ENCODE data around the gene DSC3. TPM values are rescaled to one million over a fixed set of nuclear protein-coding genes. Genes with fewer than 3 reads are reported as not detected.
"Not testable (repeated sequence)": the region's sequence is repeated elsewhere in the genome, so short reads cannot be mapped to it uniquely, and the experiment has no call there.

Gene DSC3
- total RNA-seq, 1 donor from 2014 or later, result 0.08 TPM

GRCh38 chr18:31044926-31045325 is 2.4 kb upstream of the DSC3 start:
- intact Hi-C loops (cut with DNase I), result no loop called here
- no peak for ATAC-seq
- no peak for DNase-seq (ENCODE audit: missing footprints)

- ATAC-seq (no peak), DNase-seq (ENCODE audit: missing footprints) (no peak)
- intact Hi-C loops (cut with DNase I), result no loop called here
Measured at GRCh38 chr18:31043709-31044108, 1.2 kb upstream of the DSC3 start.

DNA sequence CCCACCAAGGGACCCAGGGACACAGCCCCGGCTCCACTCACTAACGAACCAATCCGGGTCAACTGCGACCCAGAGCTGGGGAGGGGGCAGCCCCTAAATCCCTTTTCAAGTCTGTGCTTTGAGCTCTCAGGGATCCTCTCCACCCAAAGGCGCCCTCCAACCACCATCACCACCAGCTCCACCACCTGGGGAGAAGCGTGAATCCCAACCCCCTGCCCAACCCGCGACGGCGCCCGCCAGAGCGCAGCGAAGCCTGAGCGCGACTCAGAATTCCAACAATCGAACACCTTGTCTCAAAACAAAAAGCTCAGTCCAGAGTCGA is 497 bp downstream of the DSC3 start:
- DNase-seq (ENCODE audit: missing footprints), result peak; percentile 46
- intact Hi-C loops (cut with DNase I), result no loop called here
- ATAC-seq, result no peak

- DNase-seq (ENCODE audit: missing footprints), result peak; percentile 44
- ATAC-seq, result peak; percentile 10
- intact Hi-C loops (cut with DNase I), result no loop called here
Measured at GRCh38 chr18:31041271-31042083, 1.1 kb downstream of the DSC3 start.

GRCh38 chr18:31040686-31041270 is 1.8 kb downstream of the DSC3 start:
- DNase-seq (ENCODE audit: missing footprints) (no peak), ATAC-seq (no peak)
- intact Hi-C loops (cut with DNase I), result no loop called here

DNA sequence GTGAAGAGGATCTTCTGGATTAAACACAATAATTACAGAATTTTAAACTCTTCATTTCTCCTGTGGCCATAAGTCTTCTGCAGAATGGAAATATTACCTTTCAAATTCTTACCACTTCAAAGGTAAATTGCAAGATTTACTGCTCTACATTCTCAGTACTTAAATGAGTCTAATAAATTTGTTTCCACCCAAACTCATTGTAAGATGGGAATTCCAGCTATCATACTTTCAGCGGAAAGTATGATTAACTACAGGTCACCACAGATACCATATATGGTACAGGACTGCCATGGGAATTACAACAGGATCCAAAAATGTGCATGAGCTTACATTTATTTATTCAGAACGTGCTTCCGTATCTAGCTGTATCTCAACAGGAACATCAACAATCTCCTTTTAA is 3.1 kb downstream of the DSC3 start:
- intact Hi-C loops (cut with DNase I), result no loop called here
- no peak for ATAC-seq
- no peak for DNase-seq (ENCODE audit: missing footprints)

DNA sequence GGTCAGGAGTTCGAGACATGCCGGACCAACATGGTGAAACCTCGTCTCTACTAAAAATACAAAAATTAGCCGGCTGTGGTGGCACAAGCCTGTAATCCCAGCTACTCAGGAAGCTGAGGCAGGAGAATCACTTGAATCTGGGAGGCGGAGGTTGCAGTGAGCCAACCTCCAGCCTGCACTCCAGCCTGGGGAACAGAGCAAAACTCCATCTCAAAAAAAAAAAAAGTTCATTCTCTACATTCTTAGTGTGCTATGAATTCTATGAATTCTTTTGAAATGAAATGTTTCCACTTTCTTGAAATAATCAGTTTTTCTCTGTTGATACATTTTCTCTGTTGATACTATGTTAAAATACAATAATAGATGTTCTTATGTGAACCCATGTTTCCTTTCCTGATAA is 4.9 kb downstream of the DSC3 start:
- ATAC-seq; DNase-seq (ENCODE audit: missing footprints); intact Hi-C loops (cut with DNase I): not testable (repeated sequence)

GRCh38 chr18:31034541-31034940 is 8.0 kb downstream of the DSC3 start:
- no peak for ATAC-seq
- intact Hi-C loops (cut with DNase I), result no loop called here

GRCh38 chr18:31030574-31031278 is 11.8 kb downstream of the DSC3 start:
- ATAC-seq, result no peak
- intact Hi-C loops (cut with DNase I), result no loop called here
- DNase-seq (ENCODE audit: missing footprints), result no peak

More at GRCh38 chr18:31034541-31034940, 8.0 kb downstream of the DSC3 start:
- no peak for DNase-seq (ENCODE audit: missing footprints)

DNA sequence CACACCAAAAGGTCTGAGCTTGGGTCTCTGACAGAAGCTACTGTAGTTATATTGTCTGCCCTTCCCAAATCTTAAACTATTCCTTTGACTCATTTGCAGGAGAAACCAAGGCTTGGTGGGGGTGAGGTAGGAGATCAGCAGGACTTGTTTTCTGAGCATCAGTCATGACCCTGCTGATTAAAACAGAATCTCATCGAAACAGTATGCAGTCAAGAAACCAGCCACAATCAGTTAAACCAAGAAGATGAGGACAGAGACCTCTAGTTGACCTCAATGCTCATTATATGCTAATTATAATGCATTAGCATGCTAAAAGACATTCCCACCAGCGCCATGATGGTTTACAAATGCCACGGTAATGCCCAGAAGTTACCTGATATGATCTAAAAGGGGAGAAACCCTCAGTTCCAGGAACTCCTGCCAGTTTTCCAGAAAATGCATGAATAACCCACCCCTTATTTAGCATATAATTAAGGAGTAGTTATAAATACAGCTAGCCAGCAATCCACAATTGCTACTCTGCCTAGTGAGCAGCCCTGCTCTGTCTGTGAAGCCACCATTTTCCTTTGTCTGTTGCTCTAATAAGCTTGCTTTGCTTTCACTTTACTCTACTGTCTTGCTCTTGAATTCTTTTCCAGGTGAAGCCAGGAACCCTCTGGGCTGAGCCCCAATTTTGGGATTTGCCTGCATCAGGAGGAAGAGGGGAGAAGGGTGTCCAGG is 26.7 kb downstream of the DSC3 start:
- intact Hi-C loops (cut with DNase I), result no loop called here
- no peak for DNase-seq (ENCODE audit: missing footprints)
- no peak for ATAC-seq

DNA sequence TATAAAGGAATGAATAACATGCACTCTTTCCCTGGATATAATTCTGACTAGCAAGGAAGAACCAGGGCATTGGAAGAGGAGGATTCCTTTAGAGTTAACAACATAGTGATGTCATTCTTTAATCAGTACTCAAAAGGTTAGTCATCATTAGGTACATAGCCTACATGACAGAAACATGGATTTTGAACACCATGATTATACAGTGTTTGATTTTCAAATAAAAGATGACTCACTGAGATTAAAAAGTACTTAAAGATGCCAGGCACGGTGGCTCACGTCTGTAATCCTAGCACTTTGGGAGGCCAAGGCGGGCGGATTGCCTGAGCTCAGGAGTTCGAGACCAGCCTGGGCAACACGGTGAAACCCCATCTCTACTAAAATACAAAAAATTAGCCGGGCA is 31.1 kb downstream of the DSC3 start:
- ATAC-seq; DNase-seq (ENCODE audit: missing footprints); intact Hi-C loops (cut with DNase I): not testable (repeated sequence)

DNA sequence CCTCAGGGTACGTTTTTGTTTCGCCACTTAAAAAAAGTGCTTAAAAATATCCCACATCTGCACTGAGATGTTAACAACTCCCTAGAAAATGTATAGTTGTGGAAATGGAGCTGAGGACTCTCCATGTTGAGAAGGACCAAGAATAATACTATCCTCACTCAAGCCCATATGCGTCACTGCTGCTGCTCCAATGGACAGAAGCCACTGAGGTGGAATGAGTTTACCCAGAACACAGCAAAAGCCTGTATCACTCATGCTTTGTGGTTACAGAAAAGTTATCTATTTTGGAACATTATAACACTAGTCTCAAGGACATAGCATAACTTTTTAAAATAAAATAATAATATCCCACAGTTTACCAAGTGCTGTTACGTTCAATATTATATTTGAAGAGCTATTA is 31.9 kb downstream of the DSC3 start:
- DNase-seq (ENCODE audit: missing footprints) (no peak), ATAC-seq (no peak)
- intact Hi-C loops (cut with DNase I), result no loop called here

DNA sequence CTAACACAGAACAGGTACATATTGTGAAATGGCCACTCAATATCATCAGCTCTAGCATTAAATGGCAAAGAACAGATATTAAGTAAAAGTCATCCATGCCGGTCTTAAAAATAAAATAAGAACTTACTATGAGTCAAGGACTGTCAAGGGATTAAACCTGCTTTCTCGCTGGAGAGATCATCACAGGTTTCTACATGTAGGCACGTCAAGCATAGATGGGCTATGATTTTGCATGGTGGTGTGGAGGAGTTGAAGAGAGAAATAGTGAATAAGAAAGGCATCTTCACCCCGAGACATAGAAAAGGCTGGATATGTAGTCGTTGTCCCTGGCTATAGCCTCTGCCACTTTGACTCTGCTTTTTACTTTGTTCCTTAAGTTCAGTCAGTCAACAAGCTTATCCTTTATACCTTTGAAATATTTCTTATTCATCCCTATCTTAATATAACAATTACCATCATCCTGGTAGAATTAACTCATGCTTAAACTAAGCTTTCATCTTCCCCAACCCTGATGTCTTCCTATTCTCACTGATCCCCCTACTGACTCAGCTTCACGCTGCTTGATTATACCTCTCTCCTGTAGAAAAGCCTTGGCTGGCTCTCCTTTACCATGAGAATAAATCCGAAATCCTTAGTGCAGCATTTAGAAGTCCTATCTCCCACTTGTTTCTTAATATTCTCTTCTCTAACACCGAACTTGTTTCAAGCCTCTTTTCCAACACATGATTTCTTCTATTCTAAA is 42.5 kb downstream of the DSC3 start:
- DNase-seq (ENCODE audit: missing footprints) (no peak), ATAC-seq (no peak)
- intact Hi-C loops (cut with DNase I), result loop anchor here (10.0 kb wide), 1 partner anchor 505 kb away; no protein-coding TSS in a partner anchor

DNA sequence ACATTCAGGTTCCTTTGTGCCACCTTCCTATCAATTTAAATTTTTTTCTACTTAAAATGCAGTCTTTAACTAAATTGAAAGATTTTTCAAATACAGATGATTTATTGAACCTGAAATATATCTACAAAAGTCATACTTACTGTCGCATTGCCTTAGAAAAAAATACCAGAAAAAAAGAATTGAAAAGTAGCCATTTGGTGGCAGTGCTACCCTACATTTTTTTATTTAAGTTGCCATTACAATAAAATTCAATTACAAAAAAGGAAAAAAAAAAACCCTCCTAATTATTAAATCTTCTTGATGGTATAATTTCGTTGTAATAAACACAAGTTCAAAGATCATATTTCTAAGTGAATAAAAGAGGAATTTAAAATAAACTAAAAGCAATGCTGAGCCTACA is 43.4 kb downstream of the DSC3 start:
- intact Hi-C loops (cut with DNase I), result loop anchor here (10.0 kb wide), 1 partner anchor 506 kb away; no protein-coding TSS in a partner anchor
- no peak for DNase-seq (ENCODE audit: missing footprints)
- no peak for ATAC-seq

DNA sequence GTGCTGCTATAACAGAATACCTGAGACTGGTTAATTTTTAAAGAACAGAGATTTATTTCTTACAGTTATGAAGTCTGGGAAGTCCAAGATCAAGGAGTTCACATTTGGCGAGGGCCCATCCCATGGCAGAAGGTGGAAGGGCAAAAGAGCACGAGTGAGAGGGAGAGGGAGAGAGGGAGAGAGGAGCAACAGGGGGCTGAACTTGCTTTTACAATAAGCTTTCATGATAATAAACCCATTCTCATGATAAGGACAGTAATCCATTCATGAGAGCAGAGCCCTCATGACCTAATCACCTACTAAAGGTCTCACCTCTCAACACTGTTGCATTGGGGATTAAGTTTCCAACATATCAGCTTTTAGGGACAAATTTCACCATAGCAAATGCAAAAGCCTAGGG is 45.3 kb downstream of the DSC3 start:
- intact Hi-C loops (cut with DNase I), result loop anchor here (10.0 kb wide), 1 partner anchor 508 kb away; no protein-coding TSS in a partner anchor
- DNase-seq (ENCODE audit: missing footprints) (no peak), ATAC-seq (no peak)

GRCh38 chr18:30992231-30992630 is 50.3 kb downstream of the DSC3 start:
- intact Hi-C loops (cut with DNase I), result loop anchor here (10.0 kb wide), 1 partner anchor 513 kb away; no protein-coding TSS in a partner anchor
- ATAC-seq (no peak), DNase-seq (ENCODE audit: missing footprints) (no peak)

DNA sequence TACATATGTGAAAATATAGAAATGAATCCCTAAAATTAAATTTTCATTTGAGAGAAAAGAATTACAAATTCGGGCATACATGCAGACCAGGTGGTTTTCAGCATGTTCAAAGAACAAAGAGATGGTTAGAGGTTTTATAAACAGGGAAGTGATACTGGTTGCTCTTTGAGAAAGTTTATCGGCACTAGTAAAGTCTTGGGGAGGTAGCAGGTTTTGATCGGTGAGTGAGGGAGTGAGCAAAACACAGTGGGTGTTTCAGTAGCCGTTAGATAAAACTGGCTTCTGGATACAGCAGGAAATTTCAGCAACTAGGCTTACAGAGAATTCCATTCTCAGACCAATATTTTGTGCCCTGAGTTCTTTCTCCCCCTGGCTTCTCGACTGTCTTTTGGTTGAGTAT is 51.1 kb downstream of the DSC3 start:
- no peak for DNase-seq (ENCODE audit: missing footprints)
- intact Hi-C loops (cut with DNase I), result loop anchor here (10.0 kb wide), 1 partner anchor 513 kb away; no protein-coding TSS in a partner anchor
- no peak for ATAC-seq

GRCh38 chr18:30989141-30989540 is 53.4 kb downstream of the DSC3 start:
- intact Hi-C loops (cut with DNase I), result loop anchor here (10.0 kb wide), 1 partner anchor 286 kb away; no protein-coding TSS in a partner anchor
- ATAC-seq (no peak), DNase-seq (ENCODE audit: missing footprints) (no peak)

Measured in Right ventricle myocardium inferior (tissue), 1 donor.